Neural progenitor cell (in vitro differentiated cells): Measurements from ENCODE around the gene CAMKMT. TPM values are rescaled to one million over a fixed set of nuclear protein-coding genes. Genes with fewer than 3 reads are reported as not detected.
A peak's percentile ranks its signal among the peaks of the same experiment; 100 is the strongest.

Experiments
- DNase-seq: peaks from one replicate; pipeline ENCODE4 v3.0.0-alpha.2; 2016; ENCODE audit warnings: low spot score
- H2AFZ ChIP-seq: fragments of 200-600 bp; sonication (generic); replicated peaks from 2 replicates; pipeline ENCODE4 v1.6.1; 2016; ENCODE audit warnings: antibody characterized with exemption
- H3F3A ChIP-seq: fragments of 200-600 bp; sonication (generic); 2 replicates; pipeline ENCODE4 v1.6.1; 2016; ENCODE audit warnings: antibody characterized with exemption, low read depth
- H3K27ac ChIP-seq: fragments of 200-600 bp; sonication (generic); 2 replicates; pipeline ENCODE4 v1.5.1; 2016; ENCODE audit warnings: mild to moderate bottlenecking
- H3K27me3 ChIP-seq: fragments of 200-600 bp; sonication (generic); 2 replicates; pipeline ENCODE4 v1.6.1; 2016; ENCODE audit warnings: mild to moderate bottlenecking, moderate library complexity
- H3K36me3 ChIP-seq: fragments of 200-600 bp; sonication (generic); 2 replicates; pipeline ENCODE4 v1.5.1; 2016
- H3K4me1 ChIP-seq: fragments of 200-600 bp; sonication (generic); 2 replicates; pipeline ENCODE4 v1.6.1; 2016; ENCODE audit warnings: mixed run types
- H3K4me2 ChIP-seq: fragments of 200-600 bp; sonication (generic); 2 replicates; pipeline ENCODE4 v1.6.1; 2016
- H3K4me3 ChIP-seq: fragments of 200-600 bp; sonication (generic); 2 replicates; pipeline ENCODE4 v1.5.1; 2016
- H3K79me2 ChIP-seq: fragments of 200-600 bp; sonication (generic); 2 replicates; pipeline ENCODE4 v1.6.1; 2016; ENCODE audit warnings: low read depth
- H3K9ac ChIP-seq: fragments of 200-600 bp; sonication (generic); 2 replicates; pipeline ENCODE4 v1.6.1; 2016
- H3K9me3 ChIP-seq: fragments of 200-600 bp; sonication (generic); 2 replicates; pipeline ENCODE4 v1.5.1; 2016; ENCODE audit warnings: low read depth
- H4K20me1 ChIP-seq: fragments of 200-600 bp; sonication (generic); 2 replicates; pipeline ENCODE4 v1.6.1; 2016; ENCODE audit warnings: low read depth
- H3K27ac Mint-ChIP-seq: 3 replicates; pipeline ENCODE4 v1.8.0; 2021; ENCODE audit warnings: mixed read lengths
- H3K27me3 Mint-ChIP-seq: 2 replicates; pipeline ENCODE4 v1.8.0; 2022; ENCODE audit warnings: low read depth, mild to moderate bottlenecking, inconsistent platforms, moderate library complexity, mixed read lengths; ENCODE audit not compliant: insufficient read depth
- H3K36me3 Mint-ChIP-seq: 3 replicates; pipeline ENCODE4 v1.8.0; 2021; ENCODE audit warnings: mixed read lengths
- H3K4me1 Mint-ChIP-seq: 3 replicates; pipeline ENCODE4 v1.8.0; 2021; ENCODE audit warnings: mixed read lengths
- H3K4me3 Mint-ChIP-seq: 3 replicates; pipeline ENCODE4 v1.8.0; 2021; ENCODE audit warnings: mild to moderate bottlenecking, moderate library complexity, mixed read lengths
- H3K9me3 Mint-ChIP-seq: 3 replicates; pipeline ENCODE4 v1.8.0; 2020; ENCODE audit warnings: mixed read lengths
- CTCF ChIP-seq: fragments of 200-600 bp; sonication (generic); IDR thresholded peaks from 2 replicates; pipeline ENCODE4 v1.5.1; 2017; ENCODE audit warnings: antibody characterized with exemption, mild to moderate bottlenecking
- EZH2 ChIP-seq: fragments of 200-600 bp; sonication (generic); IDR thresholded peaks from 2 replicates; pipeline ENCODE4 v1.6.1; 2017; ENCODE audit warnings: antibody characterized with exemption, mild to moderate bottlenecking, moderate library complexity
- EZH2phosphoT487 ChIP-seq: fragments of 200-600 bp; sonication (generic); IDR thresholded peaks from 2 replicates; pipeline ENCODE4 v1.6.1; 2017; ENCODE audit warnings: antibody characterized with exemption
- total RNA-seq: library from RNA; depleted of rRNA; stranded (reverse); fragments of >200 nt; gene quantifications from 2 replicates; pipeline ENCODE4 v1.2.3, GENCODE V29; 2015; ENCODE audit warnings: low replicate concordance

Gene CAMKMT
- total RNA-seq, 1 donor from 2014 or later, result 28.5 TPM

- TF ChIP-seq EZH2, result no peak
- TF ChIP-seq EZH2phosphoT487, result no peak
- no peak for TF ChIP-seq CTCF
- Mint-ChIP-seq H3K36me3 (peaks cover 1% of the 10 kb centered on the region), H3K4me3 (no peak overlapping the region), H3K4me1 (peaks cover 6% of the 10 kb centered on the region), H3K9me3 (peaks cover 34% of the 10 kb centered on the region), H3K27ac (no peak overlapping the region), H3K27me3 (no peaks in the 10 kb centered on the region)
- H3K4me3 ChIP-seq, result no peak overlapping the region
- H3K9ac ChIP-seq, result no peak overlapping the region
- H3K4me1 ChIP-seq, result peaks cover 29% of the 10 kb centered on the region
- no peak for DNase-seq
- H3K9me3 ChIP-seq, result peaks cover 31% of the 10 kb centered on the region
- no peaks in the 10 kb centered on the region for H3K27me3 ChIP-seq
- H3F3A ChIP-seq, result peaks cover 39% of the 10 kb centered on the region
- H3K79me2 ChIP-seq, result peaks cover 6% of the 10 kb centered on the region
- no peak overlapping the region for H2AFZ ChIP-seq
- H3K4me2 ChIP-seq, result no peak overlapping the region
- no peak overlapping the region for H3K27ac ChIP-seq
- H4K20me1 ChIP-seq, result no peaks in the 10 kb centered on the region
- H3K36me3 ChIP-seq, result peaks cover 13% of the 10 kb centered on the region
These were observed 102.7 kb downstream of the CAMKMT start for GRCh38 chr2:44464437-44464836.

GRCh38 chr2:44470151-44470550 is 108.4 kb downstream of the CAMKMT start:
- no peak overlapping the region for H3K27ac ChIP-seq
- H3K4me1 ChIP-seq, result peaks cover 5% of the 10 kb centered on the region
- H3K36me3 ChIP-seq, result peaks cover 6% of the 10 kb centered on the region
- no peaks in the 10 kb centered on the region for H3F3A ChIP-seq
- Mint-ChIP-seq H3K36me3 (no peaks in the 10 kb centered on the region), H3K9me3 (peaks cover 17% of the 10 kb centered on the region), H3K27ac (no peak overlapping the region), H3K4me3 (no peak overlapping the region), H3K27me3 (no peaks in the 10 kb centered on the region), H3K4me1 (no peaks in the 10 kb centered on the region)
- no peak overlapping the region for H3K4me2 ChIP-seq
- no peak for TF ChIP-seq EZH2
- TF ChIP-seq EZH2phosphoT487, result no peak
- no peak for TF ChIP-seq CTCF
- no peaks in the 10 kb centered on the region for H3K27me3 ChIP-seq
- H3K4me3 ChIP-seq, result no peak overlapping the region
- H3K79me2 ChIP-seq, result no peaks in the 10 kb centered on the region
- H3K9ac ChIP-seq, result no peak overlapping the region
- H2AFZ ChIP-seq, result no peak overlapping the region
- no peaks in the 10 kb centered on the region for H4K20me1 ChIP-seq
- DNase-seq, result no peak
- peaks cover 19% of the 10 kb centered on the region for H3K9me3 ChIP-seq

GRCh38 chr2:44477657-44478414 is 116.1 kb downstream of the CAMKMT start:
- peaks cover 6% of the 10 kb centered on the region for H3K4me1 Mint-ChIP-seq

More at GRCh38 chr2:44477657-44478414, 116.1 kb downstream of the CAMKMT start:
- peak overlapping the region; percentile 7 for H3K27ac ChIP-seq
- no peak overlapping the region for H3K4me3 Mint-ChIP-seq
- H3K36me3 ChIP-seq, result no peaks in the 10 kb centered on the region
- H3K4me3 ChIP-seq, result no peak overlapping the region
- H3K36me3 Mint-ChIP-seq, result no peaks in the 10 kb centered on the region
- H2AFZ ChIP-seq, result no peak overlapping the region
- H3F3A ChIP-seq, result peaks cover 34% of the 10 kb centered on the region
- no peak overlapping the region for H3K4me2 ChIP-seq
- peaks cover 21% of the 10 kb centered on the region for H3K4me1 ChIP-seq
- no peaks in the 10 kb centered on the region for H3K27me3 ChIP-seq
- DNase-seq, result no peak
- no peak overlapping the region for H3K27ac Mint-ChIP-seq
- H3K9ac ChIP-seq, result no peak overlapping the region
- no peaks in the 10 kb centered on the region for H3K79me2 ChIP-seq
- no peaks in the 10 kb centered on the region for H3K9me3 ChIP-seq
- H3K9me3 Mint-ChIP-seq, result no peaks in the 10 kb centered on the region
- no peaks in the 10 kb centered on the region for H3K27me3 Mint-ChIP-seq
- no peaks in the 10 kb centered on the region for H4K20me1 ChIP-seq
- TF ChIP-seq EZH2 (no peak), CTCF (no peak), EZH2phosphoT487 (no peak)
